DMS79 treated with DMSO at 0.1 percent for 48 hours (cell line): ENCODE measurements around the gene RAB7A.
"Not testable (repeated sequence)": the region's sequence is repeated elsewhere in the genome, so short reads cannot be mapped to it uniquely, and the experiment has no call there.

Experiments used
- DNase-seq: peaks from one replicate; lab custom pipeline; 2025; lab: John Stamatoyannopoulos, UW

The RAB7A gene

DNA sequence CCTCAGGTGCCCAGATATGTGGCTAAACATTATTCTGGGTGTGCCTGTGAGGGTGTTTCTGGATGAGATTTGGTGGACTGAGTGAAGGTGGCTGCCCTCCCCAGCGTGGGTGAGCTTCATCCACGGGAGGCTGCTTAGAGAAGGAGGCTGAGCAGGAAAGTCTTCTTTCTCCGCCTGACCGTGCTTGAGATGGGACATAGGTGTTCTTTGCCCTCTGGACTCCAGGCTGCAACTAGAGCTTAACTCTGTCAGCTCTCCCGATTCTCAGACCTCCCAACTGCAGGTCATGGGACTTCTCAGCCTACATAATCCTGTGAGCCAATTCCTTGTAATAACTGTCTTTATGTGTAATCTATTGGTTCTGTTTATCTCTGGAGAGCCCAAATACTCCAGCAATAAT, 34.1 kb downstream of the RAB7A start:
- DNase-seq, result no peak

DNA sequence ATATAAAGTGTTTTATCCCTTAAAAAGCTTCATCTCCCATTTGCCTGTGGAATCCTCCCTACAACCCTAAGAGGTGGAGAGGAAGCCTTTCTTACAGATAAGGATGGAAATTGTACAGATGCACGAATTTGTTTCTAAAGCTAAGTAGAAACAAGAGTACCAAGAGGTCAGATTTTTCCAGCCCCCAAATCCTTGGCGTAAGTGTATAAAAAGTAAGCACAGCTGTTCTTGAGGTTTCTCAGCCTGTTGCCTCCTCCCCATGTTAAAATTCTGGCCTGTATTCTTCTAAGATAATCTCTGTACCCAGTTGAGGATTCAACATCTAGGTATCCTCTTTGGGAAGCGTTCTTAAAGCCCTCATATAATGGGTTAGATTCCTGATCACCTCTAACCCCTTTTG, 34.9 kb downstream of the RAB7A start:
- DNase-seq, result no peak

DNA sequence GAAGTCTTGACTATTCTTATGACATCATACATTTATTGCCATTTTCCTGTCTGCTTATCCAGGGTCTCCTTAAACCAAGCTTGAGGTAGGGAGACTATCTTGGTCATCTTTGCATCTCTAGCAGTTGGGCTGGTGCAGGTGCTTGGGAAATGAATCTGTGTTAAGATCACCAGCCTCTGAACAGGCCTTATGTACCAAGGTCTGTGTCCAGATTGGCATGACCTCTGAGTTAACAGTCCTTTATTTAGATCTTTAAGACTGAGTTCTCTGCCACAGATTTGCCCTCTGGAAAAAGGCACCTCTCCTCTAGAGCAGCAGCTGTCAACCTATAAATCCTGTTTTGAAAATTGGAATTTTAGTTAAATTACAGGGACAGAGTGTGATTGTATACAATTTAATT, 35.4 kb downstream of the RAB7A start:
- DNase-seq, result no peak

DNA sequence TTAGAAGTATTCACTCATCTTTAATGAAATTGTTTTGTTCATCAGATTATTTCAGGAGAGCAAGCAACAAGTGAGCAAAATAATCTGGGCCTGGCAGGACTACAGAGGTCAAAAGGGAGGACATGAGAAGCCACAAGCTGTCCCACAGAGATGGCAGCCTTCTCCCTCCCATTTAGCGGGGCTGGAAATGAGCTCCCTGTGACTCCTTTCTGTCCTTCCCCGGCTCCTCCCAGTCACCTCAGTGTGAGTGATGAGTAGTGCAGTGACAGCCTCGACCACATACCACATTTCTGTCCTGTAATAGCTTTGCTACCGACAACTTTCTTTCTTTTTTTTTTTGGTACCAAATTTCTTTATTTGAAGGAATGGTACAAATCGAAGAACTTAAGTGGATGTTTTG, 38.0 kb downstream of the RAB7A start:
- DNase-seq, result no peak

DNA sequence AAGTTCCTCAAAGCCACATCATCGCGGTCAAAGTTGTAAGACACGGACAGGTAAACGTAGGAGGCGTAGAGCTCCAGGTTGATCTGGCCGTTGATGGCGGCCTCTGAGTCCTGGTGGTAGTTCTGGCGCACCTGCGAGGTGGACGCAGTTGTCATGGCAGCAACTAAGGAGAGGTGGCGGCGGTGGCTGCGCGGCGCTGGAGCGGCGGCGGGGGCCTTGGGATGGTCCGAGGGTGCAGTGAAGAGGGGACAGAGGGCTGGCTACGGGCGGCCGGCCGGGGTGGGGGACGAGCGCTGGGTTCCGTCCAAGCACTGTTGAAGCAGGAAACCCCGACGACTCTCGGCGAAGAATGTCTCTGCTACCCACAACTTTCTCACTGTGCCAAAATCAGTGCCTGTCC, 38.9 kb downstream of the RAB7A start:
- DNase-seq, result no peak

DNA sequence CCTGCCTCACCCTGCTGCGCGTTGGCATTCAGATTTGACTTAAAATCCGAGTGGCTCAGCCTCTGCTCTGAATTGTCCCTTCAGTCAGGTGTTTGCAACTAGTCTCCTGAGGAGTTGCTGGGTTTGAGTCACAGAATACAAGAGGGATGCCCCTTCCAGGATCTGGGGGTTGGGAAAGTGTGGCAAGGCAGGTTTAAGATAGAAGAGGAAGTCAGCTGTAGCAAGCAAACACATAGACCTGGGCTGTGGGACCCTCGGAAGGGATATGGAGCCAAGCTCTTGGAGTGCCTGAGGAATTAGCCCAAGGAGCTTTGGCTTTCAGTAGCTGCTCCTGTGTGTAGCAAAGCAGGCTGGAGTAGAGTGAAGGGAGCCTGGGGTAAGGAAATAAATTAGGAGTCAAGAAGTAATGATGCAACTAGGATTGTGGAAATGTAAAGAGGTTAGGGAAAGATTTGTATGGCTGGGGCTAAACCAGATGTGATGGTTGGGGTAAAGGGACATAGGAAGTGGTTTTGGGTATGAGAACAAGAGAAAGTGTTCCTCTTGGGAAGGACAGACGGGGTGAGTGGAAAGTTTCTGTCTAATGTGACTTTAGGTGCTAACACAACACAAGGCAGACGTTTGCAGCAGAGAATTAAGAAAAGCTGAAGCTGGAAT, 41.2 kb downstream of the RAB7A start:
- no peak for DNase-seq

DNA sequence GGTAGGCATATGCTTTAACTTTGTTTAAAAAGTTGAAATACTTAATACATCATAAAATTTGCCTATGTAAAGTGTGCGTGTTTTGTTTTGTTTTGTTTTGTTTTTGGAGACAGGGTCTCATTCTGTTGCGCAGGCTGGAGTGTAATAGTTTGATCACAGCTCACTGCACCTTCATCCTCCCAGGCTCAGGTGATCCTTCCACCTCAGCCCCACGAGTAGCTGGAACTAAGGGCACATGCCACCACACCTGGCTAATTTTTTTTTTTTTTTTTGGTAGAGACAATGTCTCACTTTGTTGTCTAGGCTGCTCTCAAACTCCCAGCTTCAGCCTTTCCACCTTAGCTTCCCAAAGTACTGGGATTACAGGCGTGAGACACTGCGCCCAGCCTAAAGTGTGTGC, 42.5 kb downstream of the RAB7A start:
- no peak for DNase-seq

- no peak for DNase-seq
Measured at GRCh38 chr3:128770387-128770786, 44.4 kb downstream of the RAB7A start.

GRCh38 chr3:128773189-128773588, 47.2 kb downstream of the RAB7A start:
- not testable (repeated sequence) for DNase-seq

GRCh38 chr3:128773592-128773991, 47.6 kb downstream of the RAB7A start:
- not testable (repeated sequence) for DNase-seq

- DNase-seq, result no peak
Measured at GRCh38 chr3:128775241-128775640, 49.3 kb downstream of the RAB7A start.

DNA sequence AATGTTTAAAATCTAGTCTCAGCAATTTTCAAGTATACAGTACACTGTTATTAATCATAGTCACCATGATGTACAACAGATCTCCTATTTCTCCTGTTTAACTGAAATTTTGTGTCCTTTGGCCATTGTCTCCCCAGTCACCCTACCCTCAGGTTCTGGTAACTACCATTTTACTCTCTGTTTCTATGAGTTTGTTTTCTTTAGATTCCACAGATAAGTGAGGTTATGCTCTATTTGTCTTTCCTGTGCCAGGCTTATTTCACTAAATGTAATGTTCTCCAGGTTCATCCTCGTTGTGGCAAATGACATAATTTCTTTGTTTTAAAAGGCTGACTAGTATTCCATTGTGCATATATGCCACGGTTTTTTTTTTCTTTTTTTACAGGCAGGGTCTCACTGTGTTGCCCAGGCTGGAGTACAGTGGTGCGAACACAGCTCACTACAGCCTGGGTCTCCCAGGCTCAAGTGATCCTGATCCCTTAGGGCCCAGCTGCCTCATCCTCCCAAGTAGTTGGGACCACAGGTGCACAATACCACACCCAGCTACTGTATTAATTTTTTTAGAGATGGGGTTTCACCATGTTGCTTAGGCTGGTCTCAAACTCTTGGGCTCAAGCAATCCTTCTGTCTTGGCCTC, 50.0 kb downstream of the RAB7A start:
- DNase-seq, result no peak

DNA sequence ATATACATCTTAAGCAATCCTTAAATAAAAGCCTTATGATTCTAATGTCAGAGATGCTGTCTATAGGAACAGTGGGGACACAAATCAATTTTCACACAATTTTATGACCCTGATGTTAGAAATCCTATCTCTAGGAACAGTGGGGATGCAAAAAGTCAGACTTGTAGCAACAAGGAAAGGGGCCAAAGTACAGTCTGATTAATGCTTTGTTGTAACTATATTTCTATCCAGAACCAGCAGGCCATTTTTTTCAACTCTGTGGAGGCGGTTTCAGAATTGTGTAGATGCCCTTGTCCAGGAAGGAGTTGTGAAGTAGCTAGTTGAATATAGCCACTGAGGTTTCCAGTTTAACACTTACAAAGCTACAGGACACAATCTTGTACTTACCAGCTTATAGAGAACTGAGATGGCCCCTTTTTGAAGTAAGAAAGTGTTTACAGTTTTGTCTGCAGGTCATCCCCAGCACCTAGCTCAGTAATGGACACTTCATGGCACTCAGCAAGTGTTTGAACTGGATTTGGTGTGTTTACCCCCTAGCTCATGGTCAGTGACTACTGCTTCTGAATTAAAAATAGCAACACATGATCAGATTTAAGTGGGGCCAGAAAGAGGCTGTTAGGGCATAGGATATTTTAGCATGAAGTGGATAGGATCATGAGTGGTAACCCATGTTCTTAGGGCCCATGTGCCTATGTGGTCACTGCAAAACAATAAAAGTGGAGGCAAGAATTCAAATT, 54.3 kb downstream of the RAB7A start:
- no peak for DNase-seq

- no peak for DNase-seq
Measured at GRCh38 chr3:128781164-128781563, 55.2 kb downstream of the RAB7A start.

- DNase-seq, result no peak
Measured at GRCh38 chr3:128782282-128783146, 56.5 kb downstream of the RAB7A start.

DNA sequence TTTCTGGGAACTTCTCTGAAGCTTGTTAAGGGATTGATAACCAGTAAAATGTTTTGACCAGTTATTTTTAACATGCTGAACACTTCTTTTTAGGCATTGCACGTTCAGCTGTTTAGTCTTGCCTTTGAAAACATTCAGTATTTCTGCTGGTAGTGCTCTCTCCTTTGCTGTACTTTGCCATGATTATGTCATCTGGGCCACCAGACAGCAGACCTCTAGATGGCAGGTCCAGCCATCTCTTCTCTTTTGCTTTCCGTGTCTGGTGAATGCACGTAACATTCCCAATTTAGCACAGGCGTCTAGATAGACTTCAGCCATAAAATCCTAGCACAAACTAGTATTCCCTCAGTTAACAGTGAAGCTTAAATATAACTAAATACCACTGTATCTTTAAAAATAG, 57.8 kb downstream of the RAB7A start:
- DNase-seq, result no peak

DNA sequence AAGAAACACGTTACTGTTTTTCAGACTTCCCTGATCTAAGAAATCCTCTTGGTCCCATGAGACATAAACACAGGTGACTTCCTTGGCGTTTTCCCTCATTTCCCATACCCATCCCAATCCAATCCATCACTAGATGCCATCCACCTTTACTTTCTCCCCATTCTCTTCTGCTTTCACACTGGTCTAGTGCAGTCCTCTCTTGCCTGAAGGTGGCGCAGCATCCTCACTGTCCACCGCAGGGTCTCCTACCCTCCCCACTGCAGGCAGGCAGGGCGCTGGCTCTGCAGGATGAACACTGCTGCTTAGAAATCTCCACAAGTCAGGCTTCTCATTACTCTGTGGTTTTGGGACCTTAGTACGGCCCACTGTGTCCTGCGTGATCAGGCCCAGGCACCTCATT, 58.2 kb downstream of the RAB7A start:
- no peak for DNase-seq

GRCh38 chr3:128784843-128785242, 58.9 kb downstream of the RAB7A start:
- no peak for DNase-seq

DNA sequence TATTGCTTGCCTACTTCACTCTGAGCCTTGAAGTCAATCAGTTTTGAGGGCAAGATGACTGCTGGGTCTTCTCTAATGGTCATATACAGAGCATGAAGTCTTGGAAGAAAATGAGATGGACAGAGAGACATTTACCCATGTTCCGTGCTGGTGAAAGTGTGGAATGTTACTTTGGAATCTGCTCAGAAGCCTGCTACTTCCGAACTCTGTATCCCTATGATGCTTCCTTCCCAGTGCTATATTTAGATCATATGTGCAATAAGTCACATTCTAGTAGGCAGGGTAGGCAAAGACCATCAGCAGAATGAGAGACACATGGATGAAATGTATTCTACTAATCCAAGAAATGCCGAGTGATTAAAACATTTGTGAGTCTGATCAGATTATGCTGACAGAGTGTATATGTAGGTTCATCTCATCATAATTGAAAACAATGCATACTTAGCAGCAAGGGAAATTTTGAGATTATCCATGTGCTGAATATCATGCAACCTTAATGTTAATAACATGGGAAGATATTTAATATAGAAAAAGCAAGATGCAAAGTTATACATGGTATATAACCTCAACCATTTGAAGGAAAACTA, 60.5 kb downstream of the RAB7A start:
- no peak for DNase-seq

DNA sequence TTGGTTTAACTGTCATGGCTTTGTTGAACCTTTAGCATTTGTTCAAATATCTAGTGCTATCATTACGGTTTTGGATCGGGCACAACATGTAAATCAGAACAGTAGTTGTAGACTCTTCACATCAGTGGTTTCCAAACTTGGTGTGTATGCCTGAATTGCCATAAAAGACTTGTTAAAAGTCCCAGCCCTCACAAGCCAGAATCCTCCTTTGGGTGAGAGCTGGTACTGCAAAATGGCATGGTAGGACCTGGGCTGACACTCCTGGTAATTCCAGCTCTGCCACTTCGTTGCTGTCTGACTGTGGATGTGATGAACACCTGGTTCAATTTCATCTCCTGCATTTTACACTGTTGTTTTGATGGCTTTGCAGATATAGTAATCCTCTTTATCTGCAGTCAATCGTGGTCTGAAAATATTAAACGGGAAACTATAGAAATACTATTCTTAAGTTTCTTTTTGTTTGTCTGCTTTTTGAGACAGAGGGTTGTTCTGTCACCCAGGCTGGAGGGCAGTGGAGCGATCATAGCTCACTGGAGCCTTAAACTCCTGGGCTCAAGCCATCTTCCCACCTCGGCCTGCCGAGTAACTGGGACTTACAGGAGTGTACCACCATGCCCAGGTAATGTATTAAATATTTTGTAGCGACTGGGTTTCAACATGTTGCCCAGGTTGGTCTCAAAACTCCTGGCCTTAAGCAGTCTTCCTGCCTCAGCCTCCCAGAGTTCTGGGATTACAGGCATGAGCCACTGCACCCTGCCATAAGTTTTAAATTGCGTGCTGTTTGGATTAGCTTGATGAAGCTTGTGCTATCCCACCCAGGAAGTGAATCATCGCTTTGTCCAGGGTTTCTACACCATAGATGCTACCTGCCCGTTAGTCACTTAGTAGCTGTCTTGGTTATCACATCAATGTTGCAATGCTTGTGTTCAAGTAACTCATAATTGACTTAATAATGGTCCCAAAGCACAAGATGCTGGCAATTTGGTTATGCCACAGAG, 61.6 kb downstream of the RAB7A start:
- no peak for DNase-seq
